GM19239 (cell line): ENCODE measurements around the gene GIMAP5.

Experiments used
- DNase-seq: peaks from one replicate; pipeline ENCODE4 v3.0.0; 2011; ENCODE audit warnings: low spot score; ENCODE audit not compliant: insufficient read length
- FAIRE-seq: peaks from 2 replicates; lab custom pipeline; 2011; peaks lifted over from hg19 to GRCh38; lab: Jason Lieb, UNC

Gene GIMAP5

GRCh38 chr7:150733482-150734095 is 3.6 kb upstream of the GIMAP5 start:
- no peak for DNase-seq
- no peak for FAIRE-seq

DNA sequence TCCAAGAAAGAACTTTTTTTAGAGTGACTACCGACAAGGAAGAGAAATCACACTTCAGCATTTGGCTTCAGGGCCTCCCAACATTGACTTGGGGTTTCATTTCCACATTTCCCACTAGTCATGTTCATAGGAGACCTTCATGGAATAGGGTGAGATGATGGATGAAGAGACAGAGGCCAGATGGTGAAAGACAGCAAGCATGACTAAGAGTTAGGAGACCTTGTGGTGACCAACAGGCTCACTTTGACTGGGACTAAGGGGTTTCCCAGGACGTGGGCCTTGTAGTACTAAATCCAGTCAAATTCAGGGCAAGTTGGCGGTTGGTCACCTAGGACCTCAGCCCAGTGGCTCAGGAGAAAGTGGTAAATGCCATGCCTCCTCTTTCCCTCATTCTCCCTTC is 3.0 kb upstream of the GIMAP5 start:
- DNase-seq = no peak
- FAIRE-seq = no peak

GRCh38 chr7:150735596-150736358 is 1.4 kb upstream of the GIMAP5 start:
- DNase-seq (no peak), FAIRE-seq (no peak)

- DNase-seq (no peak), FAIRE-seq (no peak)
Measured at GRCh38 chr7:150736864-150737263, 354 bp upstream of the GIMAP5 start.

DNA sequence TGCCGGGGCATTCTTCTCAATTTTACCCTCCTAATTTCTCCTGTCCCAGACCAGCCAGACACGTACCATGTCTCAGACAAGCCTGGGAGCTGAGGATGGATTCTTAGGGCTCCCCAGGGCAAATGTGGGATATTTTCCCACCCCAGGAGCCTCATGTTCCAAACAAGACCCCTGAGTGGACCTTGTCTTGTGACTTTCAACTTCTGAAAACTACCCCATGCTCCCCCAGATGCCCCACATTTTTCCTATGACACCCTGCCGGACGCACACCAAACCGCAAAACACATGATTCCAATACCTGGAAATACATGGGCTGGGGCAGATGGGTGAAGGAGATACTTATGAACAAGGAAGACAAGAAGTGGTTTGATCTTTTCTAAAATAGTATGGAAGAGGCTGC is 874 bp downstream of the GIMAP5 start:
- peak; percentile 58 for FAIRE-seq

GRCh38 chr7:150738591-150739001 is 1.4 kb downstream of the GIMAP5 start:
- FAIRE-seq (no peak), DNase-seq (no peak)

More for the DNA sequence above, 874 bp downstream of the GIMAP5 start:
- DNase-seq = no peak

DNA sequence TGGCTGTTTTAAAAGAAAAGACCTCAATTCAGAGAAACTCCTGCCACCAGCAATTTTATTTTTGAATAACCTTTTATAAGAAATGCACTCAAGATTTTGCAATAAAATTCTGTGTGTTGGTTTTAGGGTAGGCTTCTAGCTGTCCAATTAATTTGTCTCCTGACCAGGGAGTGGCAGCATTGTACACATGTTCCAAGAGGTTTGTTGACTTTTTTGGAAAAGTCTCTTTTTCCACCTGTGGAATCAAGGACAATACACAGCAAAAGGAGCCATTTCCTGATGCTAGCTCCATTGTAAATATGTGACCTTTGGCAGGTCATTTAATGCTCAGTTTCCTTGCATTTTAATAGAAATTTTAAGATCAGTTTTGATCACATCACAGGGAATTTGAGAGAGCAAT is 1.8 kb downstream of the GIMAP5 start:
- FAIRE-seq = peak; percentile 83
- no peak for DNase-seq

GRCh38 chr7:150740053-150740452 is 2.8 kb downstream of the GIMAP5 start:
- no peak for FAIRE-seq
- DNase-seq = no peak

DNA sequence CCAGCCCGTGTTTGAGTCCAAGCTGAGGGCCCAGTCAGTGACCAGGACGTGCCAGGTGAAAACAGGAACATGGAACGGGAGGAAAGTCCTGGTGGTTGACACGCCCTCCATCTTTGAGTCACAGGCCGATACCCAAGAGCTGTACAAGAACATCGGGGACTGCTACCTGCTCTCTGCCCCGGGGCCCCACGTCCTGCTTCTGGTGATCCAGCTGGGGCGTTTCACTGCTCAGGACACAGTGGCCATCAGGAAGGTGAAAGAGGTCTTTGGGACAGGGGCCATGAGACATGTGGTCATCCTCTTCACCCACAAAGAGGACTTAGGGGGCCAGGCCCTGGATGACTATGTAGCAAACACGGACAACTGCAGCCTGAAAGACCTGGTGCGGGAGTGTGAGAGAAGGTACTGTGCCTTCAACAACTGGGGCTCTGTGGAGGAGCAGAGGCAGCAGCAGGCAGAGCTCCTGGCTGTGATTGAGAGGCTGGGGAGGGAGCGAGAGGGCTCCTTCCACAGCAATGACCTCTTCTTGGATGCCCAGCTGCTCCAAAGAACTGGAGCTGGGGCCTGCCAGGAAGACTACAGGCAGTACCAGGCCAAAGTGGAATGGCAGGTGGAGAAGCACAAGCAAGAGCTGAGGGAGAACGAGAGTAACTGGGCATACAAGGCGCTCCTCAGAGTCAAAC is 5.2 kb downstream of the GIMAP5 start:
- DNase-seq = no peak
- FAIRE-seq = no peak

DNA sequence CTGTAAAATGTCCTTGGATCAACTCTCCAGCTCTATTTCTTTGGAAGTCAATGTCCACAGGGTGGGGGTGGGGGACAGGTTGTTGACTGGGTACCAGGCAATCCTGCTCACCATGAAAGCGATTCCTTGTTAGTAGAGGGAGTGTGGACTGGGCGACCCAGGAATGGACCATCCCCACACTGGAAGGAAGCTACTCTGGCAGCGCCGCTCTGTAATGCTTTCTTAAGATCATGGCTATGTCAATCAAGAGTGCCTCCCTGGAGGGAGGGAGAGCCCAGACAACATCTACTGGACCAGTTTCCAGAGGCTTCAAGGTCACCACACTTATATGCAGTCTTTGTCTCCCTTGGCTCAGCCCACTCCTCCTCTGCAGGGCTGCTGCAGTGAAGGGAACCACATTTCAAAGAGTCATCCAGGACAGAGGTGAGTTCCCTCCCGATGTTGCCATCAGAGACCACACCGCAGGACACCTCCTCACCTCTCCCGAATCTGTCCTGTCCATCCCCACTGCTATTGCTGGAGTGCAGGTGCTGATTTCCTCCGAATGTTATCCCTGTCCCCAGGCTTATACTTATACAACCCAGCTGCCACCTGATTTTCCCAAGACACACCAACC is 6.9 kb downstream of the GIMAP5 start:
- no peak for DNase-seq
- FAIRE-seq = no peak

DNA sequence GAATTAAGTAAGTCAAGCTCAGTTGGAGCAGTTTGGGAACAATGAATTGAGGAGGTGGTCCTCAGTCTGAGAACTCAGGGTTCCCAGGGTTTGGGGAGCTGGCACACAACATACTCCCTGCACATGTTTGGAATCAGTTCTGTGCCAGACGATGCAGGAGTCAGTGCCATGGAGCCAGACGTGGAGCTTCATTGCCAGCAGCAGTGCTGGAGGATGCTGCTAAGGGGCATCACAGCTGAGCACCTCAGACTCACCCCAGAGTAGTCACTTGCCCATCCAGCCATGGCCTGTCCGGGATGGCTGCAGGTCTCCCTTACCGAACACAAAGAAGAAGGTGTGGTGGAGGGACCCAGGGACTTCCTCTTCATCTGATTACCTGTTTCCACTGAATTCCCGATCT is 7.9 kb downstream of the GIMAP5 start:
- FAIRE-seq = no peak
- DNase-seq = no peak

DNA sequence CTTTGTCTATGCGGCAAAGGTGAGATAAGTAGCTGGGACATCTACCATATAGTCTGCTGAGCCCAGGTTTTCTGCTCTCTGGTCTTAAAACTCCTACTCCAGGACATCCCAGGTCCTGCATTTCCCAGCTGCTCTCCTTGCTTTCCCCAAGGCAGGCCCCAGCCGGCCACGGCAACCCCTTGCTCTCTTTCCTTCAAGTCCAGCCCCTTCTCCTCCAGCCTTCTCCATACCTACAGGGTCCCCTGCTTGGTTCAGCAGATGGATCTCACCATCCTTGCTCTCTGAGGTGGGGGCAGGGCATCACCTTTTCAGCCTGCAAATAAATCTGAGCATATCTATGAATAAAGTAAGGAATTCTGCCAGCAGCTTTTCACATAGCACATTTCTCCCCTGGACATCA is 8.7 kb downstream of the GIMAP5 start:
- FAIRE-seq (no peak), DNase-seq (no peak)

- FAIRE-seq = no peak
- no peak for DNase-seq
Measured at GRCh38 chr7:150746921-150747320, 9.7 kb downstream of the GIMAP5 start.

DNA sequence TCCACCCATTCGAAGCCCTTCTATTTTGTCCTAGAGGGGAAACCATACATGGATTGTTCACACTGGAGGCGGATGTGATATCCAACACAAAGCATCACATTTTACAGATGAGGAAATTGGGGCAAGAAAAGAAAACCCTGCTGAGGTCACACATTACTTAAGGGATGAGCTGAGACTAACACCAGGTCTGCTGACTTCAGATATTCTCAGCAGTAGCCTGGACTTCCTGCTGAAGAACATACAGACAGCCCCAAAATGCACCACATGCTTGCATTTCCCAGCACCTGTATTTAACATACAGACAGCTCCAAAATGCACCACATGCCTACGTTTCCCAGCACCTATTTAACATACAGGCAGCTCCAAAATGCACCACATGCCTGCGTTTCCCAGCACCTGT is 11.2 kb downstream of the GIMAP5 start:
- DNase-seq (no peak), FAIRE-seq (no peak)

GRCh38 chr7:150751702-150752101 is 14.5 kb downstream of the GIMAP5 start:
- DNase-seq (no peak), FAIRE-seq (no peak)

GRCh38 chr7:150753239-150753638 is 16.0 kb downstream of the GIMAP5 start:
- DNase-seq (no peak), FAIRE-seq (peak; percentile 33)

DNA sequence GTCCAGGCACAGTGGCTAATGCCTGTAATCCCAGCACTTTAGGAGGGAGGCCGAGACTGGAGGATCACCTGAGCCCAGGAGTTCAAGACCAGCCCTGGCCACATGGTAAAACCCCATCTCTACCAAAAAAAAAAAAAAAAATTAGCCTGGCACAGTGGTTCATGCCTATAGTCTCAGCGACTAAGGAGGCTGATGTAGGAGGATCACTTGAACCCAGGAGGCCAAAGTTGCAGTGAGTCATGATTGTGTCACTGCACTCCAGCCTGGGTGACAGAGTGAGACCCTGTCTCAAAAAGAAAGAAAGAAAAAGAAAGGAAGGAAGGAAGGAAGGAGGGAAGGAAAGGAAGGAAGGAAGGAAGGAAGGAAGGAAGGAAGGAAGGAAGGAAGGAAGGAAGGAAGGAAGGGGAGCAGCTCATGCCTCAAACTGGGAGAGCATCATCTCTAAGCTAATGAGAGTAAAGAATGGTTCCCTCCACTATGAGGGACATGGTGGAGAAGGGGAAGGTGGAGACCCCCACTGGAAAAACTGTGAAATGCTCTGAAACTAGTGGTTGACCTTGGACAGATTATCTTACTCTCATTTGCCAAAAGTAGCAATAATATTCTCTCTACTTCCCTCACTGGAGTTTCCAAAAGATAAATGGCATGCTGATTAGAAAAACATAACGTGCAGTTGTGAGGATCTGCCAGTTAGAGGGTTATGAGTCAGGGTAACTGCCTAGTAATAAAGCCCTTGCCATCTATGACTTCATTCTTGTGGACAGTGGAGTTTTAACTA is 16.8 kb downstream of the GIMAP5 start:
- DNase-seq = no peak

DNA sequence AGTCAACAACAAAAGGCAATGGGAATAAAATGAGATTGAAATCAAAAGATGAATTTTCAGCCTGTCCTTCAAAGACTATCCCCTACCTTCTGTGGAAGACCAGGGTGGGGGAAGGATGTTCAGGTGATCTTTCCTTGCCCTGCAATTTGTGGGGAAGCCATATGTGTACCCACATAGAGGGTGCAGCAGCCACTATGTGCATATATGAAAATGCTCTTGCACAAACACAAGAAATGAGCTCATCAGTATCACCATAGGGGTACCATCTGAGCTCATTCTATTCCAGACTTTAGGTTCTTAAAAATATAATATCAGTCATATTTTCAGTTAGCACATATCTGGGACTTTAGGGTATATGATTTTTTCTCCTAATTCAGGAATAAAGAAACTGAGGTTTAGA is 17.7 kb downstream of the GIMAP5 start:
- FAIRE-seq (no peak), DNase-seq (no peak)

More for the DNA sequence above, 16.8 kb downstream of the GIMAP5 start:
- peak; percentile 74 for FAIRE-seq

DNA sequence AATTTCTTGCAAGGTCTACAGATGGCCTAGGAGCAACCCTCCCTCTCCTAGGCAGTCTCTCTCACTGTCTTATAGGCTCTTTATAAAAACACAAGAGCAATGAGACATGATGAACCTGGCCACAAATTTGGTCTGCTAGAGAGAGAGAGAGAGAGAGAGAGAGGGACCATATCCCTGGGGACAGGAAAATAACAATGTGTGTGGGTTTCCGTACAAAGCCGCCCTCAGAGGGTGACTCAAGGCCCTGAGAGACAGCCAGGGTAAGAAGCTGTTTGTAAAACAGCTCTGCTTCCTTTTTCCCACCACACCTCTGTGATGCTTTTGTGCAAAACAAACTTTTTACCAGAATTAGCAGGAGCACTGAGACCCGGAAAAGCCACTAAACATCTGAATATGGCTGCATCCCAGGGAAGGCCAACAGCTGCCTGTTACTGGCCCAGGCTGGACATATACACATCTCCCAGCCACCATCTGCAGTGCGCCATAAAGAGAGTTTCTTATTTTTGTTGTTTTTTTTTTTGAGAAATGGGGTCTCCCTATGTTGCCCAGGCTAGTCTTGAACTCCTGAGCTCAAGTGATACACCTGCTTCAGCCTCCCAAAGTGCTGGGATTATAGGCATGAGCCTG is 18.4 kb downstream of the GIMAP5 start:
- no peak for DNase-seq
- peak; percentile 47 for FAIRE-seq

- FAIRE-seq (no peak), DNase-seq (no peak)
Measured at GRCh38 chr7:150756166-150756565, 18.9 kb downstream of the GIMAP5 start.
